GM19043 (cell line): Measurements from ENCODE around the gene EXTL2.
"Not testable (repeated sequence)": the region's sequence is repeated elsewhere in the genome, so short reads cannot be mapped to it uniquely, and the experiment has no call there.

Source experiments
- ATAC-seq: cut with Tn5 transposase; IDR thresholded peaks from one replicate; pipeline ENCODE4 v1.9.1; 2021; ENCODE audit warnings: low read depth; ENCODE audit not compliant: unreplicated experiment

Gene EXTL2

DNA sequence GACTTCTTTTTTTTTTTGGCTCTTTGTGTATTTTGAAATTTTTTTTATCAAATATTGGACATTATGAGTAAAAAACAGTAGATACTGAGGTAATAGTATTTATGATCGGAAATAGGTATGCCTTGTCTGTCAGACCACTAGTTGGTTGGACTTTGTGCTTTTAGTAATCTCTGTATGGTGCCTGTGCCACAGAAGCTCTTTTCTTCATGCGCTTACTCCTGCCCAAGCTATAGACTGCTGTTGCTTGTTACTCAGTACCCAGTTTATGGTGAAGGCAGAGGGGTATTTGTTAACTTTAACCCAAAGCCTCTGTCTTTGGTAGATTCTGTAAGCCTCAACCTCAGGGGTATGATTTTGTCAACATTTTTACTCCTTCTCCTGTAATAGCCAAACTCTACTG is 9.9 kb upstream of the EXTL2 start:
- ATAC-seq, result no peak

DNA sequence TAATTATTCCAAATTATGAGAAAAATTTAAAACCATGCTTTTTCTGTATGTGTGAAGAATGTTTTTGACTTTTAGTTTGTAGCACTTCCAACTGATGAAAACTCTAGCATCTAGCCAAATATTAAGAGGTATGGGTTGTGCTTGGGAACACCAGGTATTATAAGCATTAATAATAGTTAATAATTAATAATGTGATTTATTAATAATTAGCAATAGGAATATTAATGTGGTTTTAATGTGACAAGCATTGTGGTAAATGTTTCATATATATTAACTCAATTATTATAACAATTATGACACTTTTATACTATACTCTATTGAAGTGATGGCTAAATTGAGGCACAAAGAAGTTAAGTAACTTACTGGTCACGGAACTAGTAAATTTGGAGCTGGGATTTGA is 9.1 kb upstream of the EXTL2 start:
- no peak for ATAC-seq

DNA sequence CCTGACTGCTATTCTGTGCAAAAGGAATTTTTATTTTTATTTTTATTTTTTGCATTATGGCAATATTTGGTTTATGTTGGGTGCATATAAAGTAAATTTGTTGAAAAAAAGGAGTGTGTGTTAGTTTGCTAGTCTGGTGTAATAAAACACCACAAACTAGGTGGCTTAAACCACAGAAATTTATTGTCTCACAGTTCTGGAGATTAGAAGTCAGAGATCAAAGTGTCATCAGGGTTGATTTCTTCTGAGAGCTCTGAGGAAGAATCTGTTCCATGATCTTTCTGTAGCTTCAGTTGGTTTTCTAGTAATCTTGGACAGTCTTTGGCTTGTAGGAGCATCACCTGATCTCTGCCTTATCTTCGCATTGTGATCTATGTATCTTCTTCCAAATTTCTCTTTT is 7.7 kb upstream of the EXTL2 start:
- no peak for ATAC-seq

DNA sequence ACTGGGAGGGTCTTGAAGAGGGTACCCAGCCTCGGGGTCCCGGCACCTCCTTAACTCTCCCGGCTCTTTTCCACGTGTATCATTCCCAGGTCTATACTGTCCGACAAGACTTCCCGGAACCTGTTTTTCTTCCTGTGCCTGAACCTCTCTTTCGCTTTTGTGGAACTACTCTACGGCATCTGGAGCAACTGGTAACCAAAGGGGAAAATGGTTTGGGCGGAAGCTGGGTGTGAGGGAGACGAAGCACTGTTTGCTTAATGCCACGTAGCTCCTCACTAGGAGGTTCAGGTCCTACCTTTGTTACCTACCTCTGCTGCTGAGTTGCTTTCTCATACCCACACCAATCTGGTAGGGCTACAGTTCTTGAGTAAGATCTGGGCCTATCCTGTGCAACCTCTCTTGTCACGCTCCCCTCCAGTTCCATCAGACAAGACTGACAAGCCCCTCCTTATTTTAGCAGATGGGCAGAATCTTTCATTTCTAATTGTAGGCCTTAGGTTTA is 1.9 kb upstream of the EXTL2 start:
- peak; percentile 35 for ATAC-seq

DNA sequence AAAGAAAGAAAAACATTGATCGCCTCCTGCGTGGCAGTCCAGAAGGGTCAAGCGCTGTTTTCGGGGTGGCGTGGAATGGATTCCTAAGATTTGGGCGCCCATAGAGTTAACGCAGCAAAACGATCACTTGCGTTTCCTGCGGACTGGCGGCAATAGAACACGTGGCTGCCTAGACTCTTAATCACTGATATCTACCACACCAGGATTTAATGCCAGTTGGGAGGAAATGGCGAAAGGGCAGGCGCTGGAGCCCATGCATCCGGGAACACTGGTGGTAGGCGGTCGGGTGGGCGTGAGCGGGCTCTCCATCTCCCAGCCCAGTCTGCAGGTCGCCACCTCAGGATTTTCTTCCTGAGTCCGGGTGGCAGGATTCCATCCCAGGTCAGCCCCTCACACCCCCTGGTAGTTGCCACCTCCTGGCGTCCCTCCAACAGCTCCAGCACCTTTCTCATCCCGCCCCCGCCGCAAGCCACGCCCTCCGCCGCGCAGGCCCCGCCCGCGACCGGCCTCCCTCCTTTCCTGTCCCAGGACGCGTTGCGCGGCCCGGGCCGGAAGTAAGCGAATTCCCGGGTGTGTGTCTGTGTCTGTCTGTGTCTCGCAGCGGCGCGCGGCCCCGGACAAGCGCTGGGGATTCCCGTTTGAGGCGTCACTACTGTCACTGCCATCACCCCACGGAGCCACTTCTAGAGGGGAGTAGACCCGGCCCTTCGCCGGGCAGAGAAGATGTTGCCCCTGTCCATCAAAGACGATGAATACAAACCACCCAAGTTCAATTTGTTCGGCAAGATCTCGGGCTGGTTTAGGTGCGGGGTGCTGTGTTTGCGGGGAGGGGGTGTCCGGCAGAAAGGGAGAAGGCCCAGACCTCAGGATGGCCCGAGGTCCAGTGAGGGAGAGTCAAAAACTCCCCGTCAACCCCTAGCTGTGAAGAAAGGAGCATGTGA is 1.2 kb upstream of the EXTL2 start, which contains the start of gene SLC30A7:
Gene SLC30A7 (plus strand): TSS at position 551 of the 941 bp plus-strand sequence. CDS start 173 bp downstream, at position 724.
- ATAC-seq, result peak; percentile 69

DNA sequence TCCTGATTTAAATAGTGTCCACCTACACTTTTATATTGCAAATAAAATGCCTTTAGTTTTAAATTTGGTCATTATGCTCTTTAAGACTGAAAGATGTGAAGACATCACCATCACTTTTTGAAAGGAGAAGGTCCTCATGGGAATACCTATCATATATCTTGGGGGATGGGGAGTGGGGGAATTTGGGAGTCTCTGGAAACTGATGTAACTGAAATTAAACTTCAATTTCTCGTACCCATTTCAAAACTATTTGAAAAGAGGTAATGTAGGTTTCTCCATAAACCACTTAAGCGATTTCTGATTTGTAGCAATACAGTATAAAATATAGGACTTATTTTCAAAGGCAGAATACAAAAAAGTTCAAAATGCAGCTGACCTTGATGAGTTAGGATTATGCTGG is 924 bp downstream of the EXTL2 start:
- no peak for ATAC-seq

DNA sequence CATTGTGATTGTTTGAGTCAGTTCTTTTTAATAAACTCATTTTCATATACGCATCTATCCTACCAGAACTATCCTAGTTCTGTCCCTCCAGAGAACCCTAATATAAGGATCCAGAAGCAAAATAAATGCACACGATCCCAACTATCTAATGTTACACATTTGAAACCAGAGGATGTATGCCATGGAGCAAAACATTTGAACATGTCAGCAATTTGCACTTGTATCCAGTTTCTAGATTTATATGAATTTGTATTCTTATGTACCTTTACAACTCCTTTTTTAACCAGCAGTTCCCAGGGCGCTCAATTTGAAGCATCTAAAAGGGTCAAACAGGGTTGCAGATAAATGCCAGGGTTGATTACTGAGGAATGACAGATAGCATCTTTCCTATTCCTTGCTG is 2.1 kb downstream of the EXTL2 start:
- no peak for ATAC-seq

DNA sequence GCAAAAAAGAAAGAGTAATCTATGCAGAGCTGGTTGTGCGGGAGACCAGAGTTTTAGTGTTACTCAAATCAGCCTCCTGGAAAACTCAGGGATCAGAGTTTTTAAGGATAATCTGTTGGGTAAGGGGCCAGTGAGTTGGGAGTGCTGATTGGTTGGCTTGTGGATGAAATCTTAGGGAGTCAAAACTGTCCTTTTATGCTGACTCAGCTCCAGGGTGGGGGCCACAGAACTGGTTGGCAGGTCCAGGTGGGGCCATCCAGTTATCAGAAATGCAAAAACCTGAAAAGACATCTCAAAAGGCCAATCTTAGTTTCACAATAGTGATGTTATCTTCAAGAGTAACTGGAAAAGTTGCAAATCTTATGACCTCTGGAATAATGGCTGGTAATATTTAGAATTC is 3.3 kb downstream of the EXTL2 start:
- ATAC-seq, result no peak

DNA sequence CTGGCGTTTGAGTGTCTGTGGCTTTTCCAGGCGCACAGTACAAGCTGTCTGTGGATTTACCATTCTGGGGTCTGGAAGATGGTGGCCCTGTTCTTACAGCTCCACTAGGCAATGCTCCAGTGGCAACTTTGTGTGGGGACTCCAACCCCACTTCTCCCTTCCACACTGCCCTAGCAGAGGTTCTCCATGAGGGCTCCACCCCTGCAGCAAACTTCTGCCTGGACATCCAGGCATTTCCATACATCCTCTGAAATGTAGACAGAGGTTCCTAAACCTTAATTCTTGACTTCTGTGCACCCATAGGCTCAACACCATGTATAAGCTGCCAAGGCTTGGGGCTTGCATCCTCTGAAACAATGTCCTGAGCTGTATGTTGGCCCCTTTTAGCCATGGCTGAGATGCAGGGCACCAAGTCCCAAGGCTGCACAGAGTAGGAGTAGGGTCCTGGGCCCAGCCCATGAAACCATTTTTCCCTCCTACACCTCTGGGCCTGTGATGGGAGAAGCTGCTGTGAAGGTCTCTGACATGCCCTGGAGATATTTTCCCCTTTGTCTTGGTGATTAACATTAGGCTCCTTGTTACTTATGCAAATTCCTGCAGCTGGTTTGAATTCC is 4.7 kb downstream of the EXTL2 start:
- ATAC-seq, result not testable (repeated sequence)

DNA sequence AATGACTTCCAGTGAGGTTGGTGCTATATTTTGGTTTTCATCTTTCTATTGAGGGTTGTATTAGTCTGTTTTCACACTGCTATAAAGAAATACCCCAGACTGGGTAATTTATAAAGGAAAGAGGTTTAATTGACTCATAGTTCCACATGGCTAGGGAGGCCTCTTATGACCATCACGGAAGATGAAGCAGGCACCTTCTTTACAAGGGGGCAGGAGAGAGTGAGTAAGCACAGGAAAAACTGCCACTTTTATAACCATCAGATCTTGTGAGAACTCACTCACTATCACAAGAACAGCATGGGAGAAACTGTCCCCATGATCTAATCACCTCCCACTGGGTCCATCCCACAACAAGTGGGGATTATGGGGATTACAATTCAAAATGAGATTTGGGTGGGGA is 5.6 kb downstream of the EXTL2 start:
- not testable (repeated sequence) for ATAC-seq

DNA sequence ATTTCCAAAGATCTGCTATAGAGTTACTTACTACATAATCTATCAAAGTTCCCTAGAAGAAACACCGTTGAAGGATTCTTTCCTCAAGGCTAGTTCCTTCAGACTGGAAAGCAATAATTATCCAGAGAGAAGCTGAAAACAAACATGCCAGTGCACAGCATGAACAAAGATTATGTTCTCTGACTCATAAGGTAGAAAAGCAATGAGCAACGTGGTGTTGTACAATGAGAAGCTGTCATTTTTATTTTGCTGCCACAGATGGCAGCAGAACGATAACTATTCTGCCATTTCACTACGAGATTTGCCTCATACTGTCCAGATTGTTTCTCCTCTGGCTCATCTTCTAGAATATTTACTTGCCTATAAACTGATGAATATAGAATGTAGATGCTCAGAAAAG is 10.7 kb downstream of the EXTL2 start:
- no peak for ATAC-seq

DNA sequence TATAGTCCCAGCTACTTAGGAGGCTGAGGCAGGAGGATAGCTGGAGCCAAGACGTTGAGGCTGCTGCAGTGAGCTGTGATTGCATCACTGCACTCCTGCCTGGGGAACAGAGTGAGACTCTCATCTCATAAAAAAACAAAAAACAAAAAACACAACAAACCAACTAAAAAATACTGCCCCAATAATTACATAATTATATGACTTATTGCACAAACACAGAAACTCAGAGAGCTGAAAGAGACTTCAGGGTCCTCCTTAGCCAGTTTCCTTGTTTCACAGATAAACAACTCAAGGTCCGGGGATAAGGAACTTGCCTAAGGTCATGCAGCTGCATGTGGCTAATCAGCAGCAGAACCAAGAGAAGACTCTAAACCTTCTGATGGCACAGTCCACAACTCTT is 11.9 kb downstream of the EXTL2 start:
- ATAC-seq, result no peak

DNA sequence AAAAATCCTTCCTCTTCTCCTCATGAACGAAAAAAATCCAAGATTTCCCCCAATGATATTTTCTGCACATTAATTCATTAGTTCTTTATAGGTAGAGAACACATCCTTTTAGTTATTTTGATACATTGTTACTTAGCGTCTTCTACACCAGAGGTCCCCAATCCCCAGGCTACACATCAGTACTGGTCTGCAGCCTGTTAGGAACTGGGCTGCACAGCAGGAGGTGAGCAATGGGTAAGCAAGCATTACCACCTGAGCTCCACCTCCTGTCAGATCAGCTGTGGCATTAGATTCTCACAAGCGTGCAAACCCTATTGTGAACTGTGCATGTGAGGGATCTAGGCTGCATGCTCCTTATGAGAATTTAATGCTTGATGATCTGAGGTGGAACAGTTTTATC is 13.0 kb downstream of the EXTL2 start:
- no peak for ATAC-seq

DNA sequence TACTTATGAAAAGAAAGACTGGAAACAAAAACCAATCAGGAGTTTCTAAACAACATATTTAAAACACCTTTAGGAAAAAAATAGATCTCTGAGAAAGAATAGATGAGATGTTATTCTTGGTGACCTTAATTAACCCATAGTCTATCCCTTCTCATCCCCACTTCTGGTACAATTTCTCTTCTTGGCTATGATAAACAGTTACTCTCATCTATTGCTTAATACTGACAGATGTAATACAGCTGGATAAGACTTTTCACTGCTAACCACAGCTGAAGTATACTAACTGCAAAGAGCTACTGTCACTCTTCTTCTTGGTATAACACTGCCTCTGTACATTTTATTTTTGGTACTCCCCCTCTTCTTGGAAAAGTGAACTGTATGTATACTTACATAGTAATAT is 15.2 kb downstream of the EXTL2 start:
- no peak for ATAC-seq

DNA sequence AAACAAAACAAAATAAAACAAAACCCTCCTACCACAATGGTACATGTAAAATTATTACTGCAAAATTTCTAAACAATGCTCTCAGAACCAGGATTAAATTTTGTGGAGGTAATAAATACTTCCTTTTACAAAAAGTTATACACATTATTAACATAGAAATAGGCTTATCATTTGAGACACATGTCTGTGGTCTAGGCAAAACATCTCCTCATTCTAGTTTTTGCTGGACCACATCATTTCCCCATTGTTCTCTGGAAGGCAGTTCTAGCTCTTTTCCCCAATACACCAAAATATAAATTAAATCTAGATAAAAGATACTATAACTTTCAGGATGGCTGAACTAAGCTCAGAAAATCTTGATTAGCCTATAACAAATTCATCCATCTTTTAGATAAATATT is 18.4 kb downstream of the EXTL2 start:
- no peak for ATAC-seq

DNA sequence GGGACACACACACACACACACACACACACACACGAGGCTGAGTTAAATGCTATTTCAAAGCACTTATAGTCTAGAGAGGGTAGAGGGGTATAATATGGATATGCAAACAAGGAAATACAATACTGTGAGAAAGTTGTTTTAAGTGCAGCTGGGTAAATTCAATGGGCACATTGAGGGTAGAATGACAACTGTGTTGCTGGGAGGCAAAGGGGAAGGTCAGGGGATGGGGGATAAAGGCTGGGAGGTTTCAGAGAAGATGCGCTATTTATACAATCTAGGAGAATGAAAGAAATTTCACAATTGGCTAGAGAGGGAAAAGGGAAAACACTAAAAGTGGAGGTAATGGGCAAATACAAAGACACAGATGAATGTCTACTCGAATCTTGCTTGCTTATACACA is 19.4 kb downstream of the EXTL2 start:
- ATAC-seq, result no peak

DNA sequence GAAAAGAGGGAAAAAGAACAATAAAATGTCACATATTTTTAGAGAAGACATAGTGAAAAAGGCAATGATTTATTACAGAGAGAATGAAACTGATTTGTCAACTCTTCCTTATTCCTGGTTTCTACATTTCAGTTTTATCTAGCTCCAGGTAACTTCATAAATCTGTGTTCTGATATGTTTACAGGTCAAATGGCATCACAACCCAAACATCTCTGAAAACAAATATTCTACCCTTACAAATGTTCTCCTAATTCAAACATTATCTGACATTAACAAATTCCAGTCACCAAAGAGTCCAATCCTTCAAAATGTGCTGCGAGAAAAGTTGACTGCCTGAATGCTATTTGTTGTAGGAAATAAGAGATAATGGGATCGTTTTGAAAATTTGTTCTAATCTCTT is 20.2 kb downstream of the EXTL2 start:
- ATAC-seq, result no peak

DNA sequence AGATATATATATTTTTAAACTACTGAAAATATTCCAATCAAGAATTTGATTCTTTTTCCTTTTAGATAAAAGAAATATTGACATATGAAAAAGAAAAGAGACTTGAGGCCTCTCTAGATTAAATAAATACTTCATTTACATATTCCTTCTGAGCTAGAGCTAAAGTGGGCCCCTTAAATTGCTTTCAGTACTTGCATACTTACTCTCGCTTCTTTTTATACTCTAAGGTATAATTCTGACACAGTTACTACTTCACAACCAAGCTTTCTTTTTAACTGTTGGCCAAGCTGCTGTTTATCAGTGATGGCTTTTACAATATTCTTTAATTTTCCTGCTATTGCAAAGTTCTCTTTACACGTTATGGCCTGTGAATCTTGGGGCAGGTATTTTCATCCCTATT is 24.6 kb downstream of the EXTL2 start:
- no peak for ATAC-seq

DNA sequence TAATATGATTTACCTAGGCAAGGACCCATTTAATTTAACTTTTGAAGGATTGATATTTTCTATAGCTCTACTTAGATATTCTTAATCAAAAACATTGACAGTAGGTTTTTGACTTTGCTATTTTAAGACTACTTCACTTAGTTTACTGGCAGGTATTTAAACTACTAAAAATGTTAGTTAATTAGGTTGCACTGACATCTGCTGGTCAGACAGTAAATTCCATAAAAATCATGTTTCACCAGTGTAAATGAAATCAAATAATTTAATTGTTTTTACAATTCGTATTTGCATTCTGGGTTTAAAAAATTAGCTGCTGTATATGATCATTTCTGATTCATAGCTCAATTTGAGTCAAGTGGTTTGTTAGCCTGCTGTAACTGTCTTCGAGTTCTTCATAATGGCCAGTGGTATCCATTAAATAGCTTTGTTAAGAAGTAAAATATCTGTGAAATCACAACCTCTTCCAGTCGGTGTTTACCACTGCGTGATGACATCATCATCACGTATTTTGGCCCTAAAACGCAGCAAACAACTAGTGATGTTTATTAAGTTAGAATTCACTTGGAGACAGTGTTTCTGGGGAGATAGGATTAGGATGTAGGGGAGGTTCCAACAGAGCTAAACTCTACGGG is 26.2 kb downstream of the EXTL2 start:
- ATAC-seq, result no peak

DNA sequence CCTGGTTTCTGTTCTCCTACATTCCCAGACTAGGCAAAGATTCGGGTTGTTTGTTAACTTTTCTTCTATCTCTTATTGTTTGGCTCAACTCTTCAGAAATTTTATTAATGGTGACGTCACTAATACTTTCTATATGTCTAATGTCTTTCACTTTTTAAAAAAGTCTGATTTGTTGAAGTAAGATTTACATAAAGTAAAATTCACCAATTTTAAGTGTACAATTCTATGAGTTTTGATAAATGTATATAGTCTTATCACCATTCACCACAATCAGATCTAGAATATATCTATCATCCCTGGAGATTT is 27.8 kb downstream of the EXTL2 start:
- ATAC-seq, result no peak

DNA sequence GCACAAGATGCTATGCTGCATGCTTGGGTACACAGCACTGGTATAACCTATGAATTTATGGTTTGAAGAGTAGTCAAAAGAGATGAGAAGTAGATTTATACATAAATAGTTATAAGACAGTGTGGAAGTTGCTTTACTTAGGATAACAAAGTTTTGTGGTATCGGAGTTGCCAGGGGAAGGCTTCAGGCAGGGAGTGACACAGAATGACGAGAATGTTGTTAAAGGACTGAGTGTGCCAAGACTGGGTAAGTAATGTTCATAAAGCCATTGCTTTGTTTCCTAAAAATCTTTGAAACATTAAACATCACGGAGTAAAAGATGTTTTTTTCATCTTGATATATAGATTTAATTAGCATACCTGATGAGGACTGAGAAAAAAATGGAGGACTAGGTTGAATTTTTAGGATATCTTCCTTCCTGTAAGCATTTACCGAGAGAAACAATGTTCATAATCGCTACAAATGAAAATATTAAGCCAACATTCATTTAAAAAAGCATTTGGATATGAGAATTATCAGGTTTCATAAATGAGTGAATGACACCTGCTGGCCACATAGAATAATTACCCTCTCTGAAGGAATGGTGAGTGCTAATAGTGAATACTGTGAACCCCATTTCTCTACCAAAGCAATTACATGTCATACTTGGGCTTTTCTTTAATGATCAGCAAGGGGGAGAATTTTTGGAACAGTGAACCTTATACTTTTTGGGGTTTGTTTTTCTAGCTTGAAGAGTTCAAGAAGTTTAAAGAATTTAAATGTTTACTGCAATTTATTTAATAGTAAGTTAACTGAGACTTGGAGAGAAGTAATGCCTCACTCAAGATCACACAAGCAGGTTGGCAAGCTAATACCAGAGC is 28.4 kb downstream of the EXTL2 start:
- ATAC-seq, result peak; percentile 57
